IPS-NIHi7 (cell line): ENCODE data around the gene IRF7.

Source experiments
- DNase-seq: peaks from one replicate; pipeline ENCODE4 v3.0.0; 2012; ENCODE audit warnings: mixed read lengths; ENCODE audit errors: extremely low spot score

The IRF7 gene

DNA sequence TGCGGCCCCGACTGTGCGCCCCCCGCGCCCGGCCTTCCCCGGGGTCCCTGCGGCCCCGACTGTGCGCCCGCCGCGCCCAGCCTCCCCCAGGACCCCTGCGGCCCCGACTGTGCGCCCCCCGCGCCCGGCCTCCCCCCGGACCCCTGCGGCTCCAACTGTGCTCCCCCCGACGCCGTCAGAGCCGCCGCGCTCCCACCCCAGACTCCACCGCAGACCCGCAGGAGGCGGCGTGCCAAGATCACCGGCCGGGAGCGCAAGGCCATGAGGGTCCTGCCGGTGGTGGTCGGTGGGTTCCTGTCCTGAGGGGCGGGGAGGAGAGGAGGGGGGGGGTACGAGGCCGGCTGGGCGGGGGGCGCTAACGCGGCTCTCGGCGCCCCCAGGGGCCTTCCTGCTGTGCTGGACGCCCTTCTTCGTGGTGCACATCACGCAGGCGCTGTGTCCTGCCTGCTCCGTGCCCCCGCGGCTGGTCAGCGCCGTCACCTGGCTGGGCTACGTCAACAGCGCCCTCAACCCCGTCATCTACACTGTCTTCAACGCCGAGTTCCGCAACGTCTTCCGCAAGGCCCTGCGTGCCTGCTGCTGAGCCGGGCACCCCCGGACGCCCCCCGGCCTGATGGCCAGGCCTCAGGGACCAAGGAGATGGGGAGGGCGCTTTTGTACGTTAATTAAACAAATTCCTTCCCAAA is 24.4 kb upstream of the IRF7 start:
- DNase-seq: no peak

DNA sequence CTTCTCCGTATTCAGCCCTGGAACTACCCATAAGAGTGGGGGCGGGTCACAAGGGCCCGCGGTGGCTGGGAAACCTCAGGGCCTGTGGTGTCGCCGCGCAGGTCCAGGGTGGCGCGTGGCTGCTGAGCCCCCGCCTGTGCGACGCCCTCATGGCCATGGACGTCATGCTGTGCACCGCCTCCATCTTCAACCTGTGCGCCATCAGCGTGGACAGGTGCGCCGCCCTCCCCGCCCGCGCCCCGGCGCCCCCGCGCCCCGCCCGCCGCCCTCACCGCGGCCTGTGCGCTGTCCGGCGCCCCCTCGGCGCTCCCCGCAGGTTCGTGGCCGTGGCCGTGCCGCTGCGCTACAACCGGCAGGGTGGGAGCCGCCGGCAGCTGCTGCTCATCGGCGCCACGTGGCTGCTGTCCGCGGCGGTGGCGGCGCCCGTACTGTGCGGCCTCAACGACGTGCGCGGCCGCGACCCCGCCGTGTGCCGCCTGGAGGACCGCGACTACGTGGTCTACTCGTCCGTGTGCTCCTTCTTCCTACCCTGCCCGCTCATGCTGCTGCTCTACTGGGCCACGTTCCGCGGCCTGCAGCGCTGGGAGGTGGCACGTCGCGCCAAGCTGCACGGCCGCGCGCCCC is 23.7 kb upstream of the IRF7 start:
- DNase-seq: no peak

DNA sequence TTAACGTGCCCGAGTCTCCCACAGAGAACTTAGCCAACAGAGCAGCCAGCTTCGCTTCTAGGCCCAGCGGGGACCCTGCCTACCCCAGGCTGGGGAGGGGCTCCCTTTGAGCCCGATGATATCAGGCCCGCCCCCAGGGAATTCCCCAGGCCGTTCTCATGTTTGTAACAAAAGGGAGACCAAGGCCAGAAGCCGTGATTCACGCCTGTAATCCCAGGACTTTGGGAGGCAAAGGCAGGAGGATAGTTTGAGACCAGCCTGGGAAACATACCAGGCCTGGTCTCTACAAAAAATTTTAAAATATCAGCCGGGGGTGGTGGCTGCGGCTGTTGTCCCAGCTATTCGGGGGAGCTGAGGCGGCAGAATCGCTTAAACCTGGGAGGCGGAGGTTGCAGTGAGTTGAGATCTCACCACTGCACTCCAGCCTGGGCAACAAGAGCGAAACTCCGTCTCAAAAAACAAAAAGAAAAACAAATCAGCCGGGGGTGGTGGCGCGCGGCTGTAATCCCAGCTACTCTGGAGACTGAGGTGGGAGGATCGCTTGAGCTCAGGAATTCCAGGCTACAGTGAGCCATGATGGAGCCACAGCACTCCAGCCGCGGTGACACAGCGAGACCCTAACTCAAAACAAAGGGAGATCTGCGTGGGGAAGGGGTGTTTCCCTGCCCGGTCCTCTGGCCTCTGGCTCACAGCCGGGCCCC is 23.0 kb upstream of the IRF7 start:
- DNase-seq: peak; percentile 76

DNA sequence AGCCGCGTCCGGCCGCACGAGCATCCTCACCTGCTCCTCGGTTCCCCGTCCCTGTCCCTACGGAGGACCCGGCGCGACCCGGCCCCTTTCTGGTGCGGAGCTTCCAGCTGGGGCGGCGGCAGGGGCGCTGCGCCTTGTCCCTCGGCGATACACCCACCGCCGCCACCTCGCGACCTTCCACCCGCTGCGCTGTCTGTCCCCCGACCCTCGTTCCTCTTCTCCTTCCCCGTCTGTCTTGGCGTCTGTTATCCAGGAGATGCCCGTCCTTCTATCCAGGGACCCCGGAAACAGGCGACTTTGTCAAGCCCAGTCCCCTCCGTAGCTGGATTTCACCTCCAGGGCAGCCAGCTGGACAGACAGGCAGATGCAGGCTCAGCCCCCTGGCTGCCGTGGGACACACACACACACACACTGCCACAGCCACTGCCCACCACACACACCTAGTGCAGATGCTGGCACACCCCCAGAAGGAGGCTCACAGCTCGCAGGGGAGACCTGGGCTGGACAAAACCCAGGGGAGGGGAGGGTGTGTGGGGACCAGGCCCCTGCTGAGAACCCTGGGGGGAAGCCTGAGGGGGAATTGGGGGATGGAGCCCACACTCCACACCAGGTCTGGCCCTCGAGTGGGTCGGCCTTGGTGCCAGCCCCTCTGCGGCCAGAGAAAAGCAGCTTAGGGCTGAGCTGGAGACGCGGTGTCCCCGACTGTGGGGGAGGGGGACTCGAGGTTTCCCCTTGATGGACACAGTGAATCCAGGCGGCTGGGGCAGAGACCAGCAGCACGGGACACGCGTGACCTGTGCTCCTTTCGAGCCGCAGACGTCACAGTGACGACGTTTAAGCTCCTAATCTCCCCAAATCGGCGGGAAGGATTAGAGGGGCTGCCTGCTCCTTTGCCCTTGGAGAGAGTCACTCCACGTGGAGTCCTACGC is 22.1 kb upstream of the IRF7 start:
- DNase-seq: no peak

DNA sequence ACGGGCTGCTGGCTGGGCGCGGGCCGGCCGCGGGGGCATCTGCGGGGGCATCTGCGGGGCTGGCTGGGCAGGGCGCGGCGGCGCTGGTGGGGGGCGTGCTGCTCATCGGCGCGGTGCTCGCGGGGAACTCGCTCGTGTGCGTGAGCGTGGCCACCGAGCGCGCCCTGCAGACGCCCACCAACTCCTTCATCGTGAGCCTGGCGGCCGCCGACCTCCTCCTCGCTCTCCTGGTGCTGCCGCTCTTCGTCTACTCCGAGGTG is 21.5 kb upstream of the IRF7 start:
- DNase-seq: no peak

DNA sequence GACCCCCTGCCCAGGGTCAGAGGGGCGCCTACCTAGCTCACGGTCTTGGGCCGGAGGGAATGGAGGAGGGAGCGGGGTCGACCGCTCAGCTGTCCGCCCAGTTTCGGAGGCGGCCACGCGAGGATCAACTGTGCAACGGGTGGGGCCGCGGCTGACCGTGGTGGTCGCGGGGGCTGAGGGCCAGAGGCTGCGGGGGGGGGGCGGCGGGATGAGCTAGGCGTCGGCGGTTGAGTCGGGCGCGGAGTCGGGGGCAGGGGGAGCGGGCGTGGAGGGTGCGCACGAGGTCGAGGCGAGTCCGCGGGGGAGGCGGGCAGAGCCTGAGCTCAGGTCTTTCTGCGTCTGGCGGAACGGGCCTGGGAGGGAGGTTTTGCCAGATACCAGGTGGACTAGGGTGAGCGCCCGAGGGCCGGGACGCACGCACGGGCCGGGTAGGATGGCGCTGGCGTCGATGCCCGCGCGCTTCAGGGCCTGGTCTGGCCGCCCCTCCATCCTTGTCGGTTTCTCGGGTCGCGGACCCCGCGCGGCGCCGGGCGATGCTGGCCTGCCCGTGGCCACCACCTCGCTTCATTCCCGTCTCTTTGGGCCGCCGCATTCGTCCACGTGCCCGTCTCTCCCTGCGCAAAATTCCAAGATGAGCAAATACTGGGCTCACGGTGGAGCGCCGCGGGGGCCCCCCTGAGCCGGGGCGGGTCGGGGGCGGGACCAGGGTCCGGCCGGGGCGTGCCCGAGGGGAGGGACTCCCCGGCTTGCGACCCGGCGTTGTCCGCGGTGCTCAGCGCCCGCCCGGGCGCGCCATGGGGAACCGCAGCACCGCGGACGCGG is 21.0 kb upstream of the IRF7 start, which contains the start of gene DRD4:
Gene DRD4 (plus strand): TSS at position 759 of the 822 bp plus-strand sequence. CDS start 36 bp downstream, at position 795.
- DNase-seq: peak; percentile 70

DNA sequence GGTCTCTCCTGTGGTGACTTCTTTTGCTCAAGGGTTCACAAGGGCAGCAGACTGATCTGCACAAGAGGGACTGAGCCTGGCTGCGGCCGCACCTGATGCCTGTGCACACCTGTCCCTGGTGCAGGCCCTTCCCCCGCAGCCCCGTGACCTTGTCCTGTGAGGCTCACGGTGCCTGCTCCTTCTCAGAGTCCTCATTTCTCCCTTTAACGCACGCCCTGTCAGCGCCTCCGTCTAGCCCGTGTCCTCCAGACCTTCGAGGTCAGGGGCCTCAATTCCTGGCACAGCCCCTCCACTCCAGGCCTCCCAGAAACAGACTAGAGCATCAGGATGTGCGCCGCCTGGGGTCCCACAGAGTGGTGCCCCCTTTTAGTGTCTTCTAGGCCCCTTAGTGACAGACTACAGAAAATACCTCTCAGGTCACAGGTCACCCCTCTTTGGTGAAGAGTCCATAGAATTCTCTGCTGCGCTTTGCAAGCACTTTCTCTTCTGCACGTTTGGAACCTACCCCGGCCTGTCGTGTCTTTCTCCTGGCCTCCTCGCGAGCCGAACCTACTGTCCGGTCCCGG is 20.3 kb upstream of the IRF7 start:
- no peak for DNase-seq

DNA sequence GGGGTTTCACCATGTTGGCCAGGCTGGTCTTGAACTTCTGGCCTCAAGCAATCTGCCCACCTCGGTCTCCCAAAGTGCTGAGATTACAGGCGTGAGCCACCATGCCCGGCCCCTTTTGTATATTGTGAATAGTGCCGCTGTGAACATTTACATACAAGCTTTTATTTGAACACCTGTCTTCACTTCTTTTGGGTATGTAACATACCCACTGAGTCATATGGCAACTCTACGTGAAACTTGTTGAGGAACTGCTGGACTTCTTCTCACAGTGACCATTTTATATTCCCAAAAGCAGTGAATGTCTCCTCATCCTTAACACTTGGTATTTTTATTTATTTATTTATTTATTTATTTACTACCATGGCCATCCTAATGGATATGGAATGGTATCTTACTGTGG is 15.1 kb upstream of the IRF7 start:
- DNase-seq: no peak

DNA sequence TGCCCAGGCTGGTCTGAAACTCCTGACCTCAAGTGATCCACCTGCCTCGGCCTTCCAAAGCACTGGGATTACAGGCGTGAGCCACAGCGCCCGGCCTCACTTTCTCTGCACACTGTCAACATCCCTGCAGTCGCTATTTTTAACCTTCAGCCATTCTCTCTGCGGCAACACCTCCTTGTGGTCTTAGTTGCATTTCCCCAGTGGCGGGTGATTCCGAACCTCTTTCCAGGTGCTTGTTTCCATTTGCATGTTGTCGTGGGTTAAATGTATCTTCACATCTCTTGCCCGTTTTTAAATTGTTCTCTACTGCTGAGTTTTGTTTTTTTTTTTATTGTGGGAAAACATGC is 13.5 kb upstream of the IRF7 start:
- DNase-seq: no peak

DNA sequence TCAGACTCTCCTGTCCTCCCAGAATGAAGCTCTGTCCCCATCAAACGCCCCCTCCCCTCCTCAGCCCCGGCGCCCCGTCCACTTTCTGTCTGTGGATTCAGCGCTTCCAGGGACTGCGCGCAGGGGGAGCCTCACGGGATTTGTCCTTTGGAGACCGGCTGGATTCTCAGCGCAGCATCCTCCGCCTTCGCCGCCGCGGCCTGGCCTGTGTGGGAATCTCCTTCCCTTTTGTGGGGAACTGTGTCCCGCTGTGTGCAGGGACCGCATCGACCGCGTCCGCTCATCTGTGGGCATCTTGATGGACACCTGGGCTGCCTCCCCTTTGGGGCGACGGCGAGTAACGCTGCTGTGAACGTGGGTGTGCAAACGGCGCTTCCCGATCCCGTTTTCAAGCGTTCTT is 12.3 kb upstream of the IRF7 start:
- no peak for DNase-seq

DNA sequence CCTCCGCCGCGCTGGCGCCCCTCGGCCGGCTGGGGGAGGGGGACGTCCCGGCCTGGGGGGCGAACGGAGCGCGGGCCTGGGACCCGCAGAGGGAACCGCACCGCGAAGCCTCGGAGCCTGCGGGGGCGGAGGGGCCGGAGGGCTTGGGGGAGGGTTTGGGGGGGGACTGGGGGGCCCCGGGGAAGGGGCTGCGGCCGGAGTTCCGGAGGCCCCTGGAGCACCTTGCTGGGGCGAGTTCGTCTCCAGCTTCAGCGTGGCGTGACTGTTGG is 11.5 kb upstream of the IRF7 start:
- DNase-seq: no peak

DNA sequence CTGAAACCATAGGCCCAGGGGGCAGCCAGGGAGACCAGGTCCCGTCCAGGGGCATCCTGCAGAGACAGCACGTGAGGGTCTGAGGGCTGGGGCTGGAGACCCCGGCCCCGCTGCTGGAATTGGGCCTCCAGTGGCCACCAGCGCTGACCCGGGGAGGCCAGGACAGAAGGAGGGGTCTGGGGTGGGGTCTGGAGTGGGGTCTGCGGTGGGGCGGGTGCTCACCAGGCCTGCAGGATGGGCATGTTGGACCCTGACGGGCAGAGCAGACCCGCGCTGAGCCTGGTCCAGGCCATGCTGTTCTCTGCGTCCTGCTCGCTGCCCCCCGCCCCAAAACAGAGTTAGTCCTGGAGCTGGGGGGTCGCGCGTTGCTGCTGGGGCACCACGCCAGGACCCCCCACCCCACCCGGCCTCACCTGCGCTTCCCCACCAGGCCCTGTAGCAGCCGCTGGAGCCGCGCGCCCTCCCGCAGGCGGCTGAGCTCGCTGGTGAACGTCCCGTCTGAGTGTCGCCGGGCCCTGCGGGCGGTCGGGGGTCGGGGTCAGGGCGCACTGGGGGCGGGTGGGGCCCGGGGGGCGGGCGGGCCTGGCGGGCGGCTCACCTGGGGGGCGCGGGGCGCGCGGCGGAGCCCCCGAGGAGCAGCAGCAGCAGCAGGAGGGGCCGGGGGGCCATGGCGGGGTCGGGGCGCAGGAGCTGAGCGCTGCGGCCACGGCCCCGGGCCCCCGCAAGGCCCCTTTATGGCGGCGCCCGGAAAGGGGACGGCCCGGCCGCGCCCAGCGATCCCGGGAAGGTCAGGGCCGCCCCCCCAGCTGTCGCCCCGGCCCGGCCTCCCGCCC is 10.9 kb upstream of the IRF7 start, which contains the start of gene SCT:
Gene SCT (minus strand): TSS at position 707 of the 833 bp plus-strand sequence. CDS start 38 bp downstream, at position 669.
- DNase-seq: no peak

DNA sequence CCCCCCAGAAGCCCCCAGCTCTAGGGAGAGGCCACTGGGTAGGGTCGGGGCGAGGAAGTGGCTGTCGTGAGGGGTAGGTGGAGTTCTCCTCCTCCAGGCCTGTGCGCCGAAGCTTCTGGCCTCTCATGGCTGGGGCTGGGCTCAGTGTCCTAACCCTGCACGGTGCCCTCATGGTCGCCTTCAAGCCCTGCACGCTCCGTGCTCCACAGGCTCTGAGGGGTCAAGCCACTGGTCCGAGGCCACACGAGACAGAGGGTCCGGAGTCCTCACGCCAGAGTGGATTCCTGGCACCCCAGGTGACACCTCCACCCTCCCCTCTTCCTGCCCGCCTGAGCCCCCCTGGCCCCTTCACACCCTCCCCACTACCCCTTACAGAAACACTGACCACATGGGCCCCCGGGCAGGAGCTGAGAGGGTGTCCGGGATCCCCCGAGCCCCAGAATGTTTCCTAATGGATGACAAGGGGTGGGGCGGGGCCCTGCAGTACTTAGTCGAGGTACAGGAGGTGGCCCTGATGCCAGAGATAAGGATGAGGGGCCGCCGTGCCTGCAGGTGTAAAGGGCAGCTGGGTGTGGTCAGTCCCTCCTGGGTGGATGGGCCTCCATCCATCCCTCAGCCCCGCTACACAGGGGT is 10.0 kb upstream of the IRF7 start:
- DNase-seq: no peak

DNA sequence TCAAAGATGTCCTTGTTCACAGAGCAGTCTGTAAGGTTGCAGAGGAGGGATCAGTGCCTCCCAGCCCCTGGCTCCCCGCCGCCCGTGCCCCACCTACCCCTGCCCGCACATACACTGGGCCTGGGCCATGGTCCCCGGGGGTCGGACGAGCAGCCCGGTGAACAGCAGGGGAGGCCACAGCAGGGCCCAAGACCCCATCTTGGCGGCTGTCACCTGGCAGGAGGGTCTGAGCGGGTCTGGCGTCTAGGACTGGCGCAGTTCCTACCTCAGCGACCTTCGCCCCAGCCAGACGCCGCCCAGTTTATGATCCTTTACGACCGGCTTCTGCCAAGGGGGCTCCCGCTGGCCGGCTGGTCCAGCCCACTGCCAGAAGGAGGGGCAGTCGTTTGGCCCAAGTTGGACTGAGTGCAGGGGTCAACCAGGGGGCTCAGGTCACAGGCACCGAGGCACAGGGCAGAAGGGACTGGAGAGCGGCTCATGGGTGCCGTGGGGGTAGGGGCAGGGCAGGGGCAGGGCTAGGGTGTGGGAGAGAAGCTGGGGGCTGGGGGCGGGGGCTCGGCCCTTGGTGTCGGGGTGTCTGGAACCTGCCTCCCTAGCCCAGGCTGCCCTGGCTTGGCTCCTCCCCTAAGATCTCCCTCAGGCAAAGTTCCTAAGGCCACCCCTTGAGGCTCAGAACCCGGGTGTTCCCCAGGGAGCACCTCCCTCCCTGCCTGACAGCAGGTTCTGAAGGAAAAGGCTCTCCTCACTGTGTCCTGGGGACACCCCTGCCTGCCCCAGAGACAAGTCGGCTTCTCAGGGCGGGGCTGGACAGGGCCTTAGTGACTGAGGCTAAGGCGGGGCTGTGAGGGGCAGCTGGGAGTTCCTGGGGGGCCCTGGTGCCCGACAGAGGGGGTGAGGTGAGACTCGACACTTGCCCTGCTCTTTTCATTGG is 9.2 kb upstream of the IRF7 start, which contains the start of gene CDHR5:
Gene CDHR5 (minus strand): TSS at position 251 of the 931 bp plus-strand sequence. CDS start 53 bp downstream, at position 198.
- no peak for DNase-seq

DNA sequence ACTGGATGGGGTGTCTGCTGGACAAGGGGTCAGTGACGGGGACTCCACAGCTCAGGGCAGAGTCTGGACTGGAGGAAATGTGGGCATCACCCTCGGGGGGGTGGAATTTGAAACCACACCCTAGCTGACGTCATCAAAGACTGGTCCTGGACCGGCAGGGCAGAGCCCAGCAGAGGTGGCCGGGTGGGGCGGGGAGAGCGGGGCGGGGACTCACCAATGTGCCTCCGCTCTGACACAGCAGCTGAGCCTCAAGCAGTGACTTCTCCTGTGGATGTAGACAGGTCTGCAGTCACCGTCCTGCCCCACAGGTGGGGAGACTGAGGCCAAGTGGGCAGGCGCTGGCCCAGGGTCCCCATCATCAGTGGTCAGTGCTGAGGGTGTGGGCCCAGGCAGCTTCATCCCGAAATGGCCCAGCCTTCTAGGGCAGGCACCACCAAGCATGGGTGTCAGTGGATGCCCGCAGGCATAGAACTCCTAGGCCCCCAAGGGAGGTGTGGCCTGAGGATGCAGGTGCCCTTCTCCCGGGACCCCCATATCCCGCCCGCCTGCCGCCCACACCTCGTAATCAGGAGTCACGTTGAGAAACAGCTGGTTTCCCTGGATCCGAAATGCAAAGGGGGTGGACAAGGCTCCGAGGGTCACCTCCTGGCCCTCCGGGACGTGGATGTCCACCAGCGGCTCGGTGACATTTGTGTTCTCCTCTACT is 8.4 kb upstream of the IRF7 start:
- no peak for DNase-seq

DNA sequence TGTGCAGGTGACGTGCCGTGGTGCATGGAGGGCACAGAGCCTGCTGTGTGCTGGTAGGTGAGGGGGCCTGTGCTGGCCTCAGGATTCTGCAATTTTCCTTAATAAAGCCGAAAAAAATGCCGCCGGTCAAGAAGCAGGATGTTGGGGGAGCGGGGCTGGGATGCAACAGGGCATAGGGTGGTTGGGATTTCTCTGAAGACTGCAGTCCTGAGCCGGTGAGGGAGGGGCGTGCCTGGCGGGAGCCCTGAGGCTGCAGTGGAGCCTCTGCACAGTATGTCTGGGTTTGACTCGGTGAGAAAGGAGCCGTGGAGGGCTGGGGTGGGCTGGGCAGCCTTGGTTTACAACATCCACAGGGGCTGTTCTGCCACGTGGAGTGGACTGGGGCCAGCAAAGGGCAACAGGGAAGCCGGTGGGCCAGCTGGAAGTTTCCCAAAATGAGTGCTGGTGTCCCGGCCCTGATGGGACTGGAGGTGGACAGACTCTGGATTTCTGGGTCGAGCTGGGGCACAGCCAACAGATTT is 7.7 kb upstream of the IRF7 start:
- no peak for DNase-seq

DNA sequence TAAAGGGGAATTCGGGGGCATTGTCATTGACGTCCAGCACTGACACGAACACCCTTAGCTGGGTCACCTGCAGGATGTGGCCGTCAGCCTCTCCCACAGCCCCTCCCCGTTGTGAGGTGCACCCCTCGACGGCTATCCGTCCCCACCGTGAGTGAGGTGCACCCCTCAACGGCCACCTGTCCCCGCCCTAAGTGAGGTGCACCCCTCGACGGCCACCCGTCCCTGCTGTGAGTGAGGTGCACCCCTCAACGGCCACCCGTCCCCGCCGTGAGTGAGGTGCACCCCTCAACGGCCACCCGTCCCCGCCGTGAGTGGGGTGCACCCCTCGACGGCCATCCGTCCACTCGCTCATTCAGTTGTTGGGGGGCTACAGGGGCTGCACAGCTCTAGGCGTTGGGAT is 6.1 kb upstream of the IRF7 start:
- no peak for DNase-seq
